ENCODE results near the gene KCNIP4.

DNA sequence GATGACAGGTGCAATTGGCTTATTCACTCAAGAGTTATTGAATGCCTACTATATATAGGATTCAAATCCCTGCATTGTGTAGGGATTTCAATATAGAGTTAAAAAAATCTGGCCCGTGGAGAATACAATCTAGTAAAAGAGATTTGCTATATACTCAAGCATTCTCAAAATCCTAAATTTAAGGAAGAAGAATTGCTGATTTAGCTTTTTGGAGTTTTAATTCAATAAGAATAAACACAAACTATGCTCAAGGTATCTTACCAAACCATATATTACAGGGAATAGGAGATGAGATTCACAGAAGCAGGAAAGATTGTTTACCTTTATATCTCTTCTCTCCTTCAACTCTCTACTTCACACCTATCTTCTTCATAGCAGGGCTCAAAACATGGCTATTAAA, 771.5 kb downstream of the KCNIP4 start:
- TF ChIP-seq, protein P1, sequence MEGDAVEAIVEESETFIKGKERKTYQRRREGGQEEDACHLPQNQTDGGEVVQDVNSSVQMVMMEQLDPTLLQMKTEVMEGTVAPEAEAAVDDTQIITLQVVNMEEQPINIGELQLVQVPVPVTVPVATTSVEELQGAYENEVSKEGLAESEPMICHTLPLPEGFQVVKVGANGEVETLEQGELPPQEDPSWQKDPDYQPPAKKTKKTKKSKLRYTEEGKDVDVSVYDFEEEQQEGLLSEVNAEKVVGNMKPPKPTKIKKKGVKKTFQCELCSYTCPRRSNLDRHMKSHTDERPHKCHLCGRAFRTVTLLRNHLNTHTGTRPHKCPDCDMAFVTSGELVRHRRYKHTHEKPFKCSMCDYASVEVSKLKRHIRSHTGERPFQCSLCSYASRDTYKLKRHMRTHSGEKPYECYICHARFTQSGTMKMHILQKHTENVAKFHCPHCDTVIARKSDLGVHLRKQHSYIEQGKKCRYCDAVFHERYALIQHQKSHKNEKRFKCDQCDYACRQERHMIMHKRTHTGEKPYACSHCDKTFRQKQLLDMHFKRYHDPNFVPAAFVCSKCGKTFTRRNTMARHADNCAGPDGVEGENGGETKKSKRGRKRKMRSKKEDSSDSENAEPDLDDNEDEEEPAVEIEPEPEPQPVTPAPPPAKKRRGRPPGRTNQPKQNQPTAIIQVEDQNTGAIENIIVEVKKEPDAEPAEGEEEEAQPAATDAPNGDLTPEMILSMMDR (IDR thresholded peaks at IDR 0.05; ENCODE audit: insufficient read depth, low read depth, low read length), result no peak
- no peak for TF ChIP-seq EZH2 (IDR thresholded peaks at IDR 0.05; ENCODE audit: insufficient read depth, low read length)
